ENCODE results near the gene DOCK4.
"Not testable (repeated sequence)": the region's sequence is repeated elsewhere in the genome, so short reads cannot be mapped to it uniquely, and the experiment has no call there.

DOCK4 gene

GRCh38 chr7:111955616-111956015 lies 250.6 kb downstream of the DOCK4 start:
- no peak for DNase-seq (ENCODE audit: low read depth, low spot score)

DNA sequence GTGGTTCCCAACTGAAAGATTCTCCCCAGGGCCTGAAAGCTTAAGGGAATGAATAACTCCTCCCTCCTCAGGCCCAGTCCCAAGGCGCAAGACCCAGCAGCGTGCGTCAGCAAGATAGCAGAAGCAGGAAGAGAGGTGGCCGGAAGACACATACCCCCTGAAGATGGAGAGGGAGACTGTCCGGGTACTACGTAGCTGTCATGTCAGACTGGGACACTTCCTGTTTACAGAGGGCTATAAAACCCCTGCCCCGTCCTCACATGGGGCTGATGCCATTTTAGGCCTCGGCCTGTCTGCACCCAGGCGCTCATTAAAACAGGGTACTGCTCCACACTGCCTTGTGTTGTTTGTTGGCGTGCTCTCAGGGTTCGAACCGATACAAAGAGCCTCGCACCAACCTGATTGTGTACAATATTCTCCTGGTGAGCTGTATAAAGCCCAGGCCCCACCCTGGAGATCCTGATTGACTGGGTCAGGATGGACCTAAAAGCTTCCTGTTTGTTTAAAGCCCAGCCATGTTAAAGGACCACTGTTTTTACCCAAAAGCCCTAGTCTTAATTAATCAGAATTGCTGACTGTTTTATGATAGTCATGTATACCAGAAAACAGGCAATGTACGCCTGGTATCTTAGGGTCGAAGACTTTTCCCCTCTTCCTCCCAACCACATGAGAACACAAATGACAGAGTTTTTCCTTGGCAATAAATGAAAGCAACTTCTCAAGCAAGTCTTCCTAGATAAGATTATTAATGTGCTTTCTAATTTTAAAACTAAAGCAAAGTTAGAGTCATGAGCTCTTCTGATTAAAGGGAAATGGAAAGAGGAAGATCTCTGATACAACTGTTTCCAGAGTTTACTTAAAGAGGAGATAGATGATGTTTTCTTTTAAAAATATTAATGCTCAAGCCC lies 251.5 kb downstream of the DOCK4 start:
- no peak for DNase-seq (ENCODE audit: low read depth, low spot score)

GRCh38 chr7:111954056-111954455 lies 252.1 kb downstream of the DOCK4 start:
- DNase-seq (ENCODE audit: low read depth, low spot score), result no peak

- DNase-seq (ENCODE audit: low read depth, low spot score), result no peak
Observed at GRCh38 chr7:111953611-111954010, 252.6 kb downstream of the DOCK4 start.

DNA sequence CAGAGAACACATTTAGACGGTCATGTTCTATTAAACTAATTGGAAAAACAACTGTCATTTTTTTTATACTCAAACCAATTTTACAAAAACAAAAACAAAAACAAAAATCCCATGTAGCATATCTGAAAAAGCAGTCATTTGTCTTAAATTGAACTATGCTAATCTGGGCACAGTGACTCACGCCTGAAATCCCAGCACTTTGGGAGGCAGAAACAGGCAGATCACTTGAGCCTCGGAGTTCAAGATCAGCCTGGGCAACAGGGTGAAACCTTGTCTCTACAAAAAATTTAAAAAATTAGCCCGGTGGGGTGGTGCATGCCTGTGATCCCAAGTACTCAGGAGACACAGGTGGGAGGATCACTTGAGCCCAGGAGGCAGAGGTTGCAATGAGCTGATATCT lies 253.4 kb downstream of the DOCK4 start:
- DNase-seq (ENCODE audit: low read depth, low spot score), result no peak

DNA sequence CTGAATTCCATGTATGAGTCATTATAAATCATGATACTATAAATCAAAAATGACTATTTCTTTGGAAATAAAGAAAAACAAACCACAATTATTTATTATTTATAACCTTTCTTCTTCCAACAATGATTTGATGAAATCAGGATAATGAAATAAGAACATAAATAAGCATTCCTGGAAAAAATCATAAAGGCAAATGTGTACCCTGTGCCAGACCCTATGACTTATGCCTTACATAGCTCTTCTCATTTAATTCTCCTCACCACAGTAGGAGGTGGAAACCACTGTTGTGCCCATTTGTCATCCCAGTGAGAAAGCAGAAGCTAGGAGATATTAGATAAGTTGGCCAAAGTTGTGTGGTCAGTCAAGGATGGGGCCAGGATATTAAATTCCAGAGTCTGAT lies 255.1 kb downstream of the DOCK4 start:
- DNase-seq (ENCODE audit: low read depth, low spot score), result no peak

DNA sequence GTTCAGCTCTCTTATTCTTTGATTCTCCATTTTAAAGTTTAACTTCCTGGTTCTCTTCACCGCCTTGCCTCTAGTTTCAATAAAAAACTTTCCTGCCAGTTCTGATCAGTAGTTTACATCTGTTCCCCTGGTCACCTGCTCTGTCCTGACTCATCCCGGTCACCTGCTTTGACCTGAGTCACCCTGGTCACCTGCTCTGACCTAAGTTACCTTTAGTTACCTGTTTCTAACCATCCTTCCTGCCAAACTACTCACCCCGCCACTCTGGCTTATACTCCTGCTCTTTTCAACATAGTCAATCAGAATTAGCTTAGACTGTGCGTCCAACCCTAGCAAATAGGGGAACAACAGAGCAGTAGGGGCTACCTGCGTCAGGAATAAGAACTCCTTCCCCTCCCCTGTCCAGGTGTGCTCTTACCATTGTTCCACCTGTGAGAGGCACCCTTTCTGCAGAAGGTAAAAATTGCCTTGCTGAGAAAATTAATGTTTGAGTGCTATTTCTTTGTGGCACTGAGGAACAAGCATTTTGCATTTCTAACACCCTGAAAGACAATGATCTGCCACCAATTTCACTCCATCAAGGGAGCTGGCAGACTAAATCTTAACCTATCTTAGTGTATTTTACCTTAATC lies 263.6 kb downstream of the DOCK4 start:
- no peak for DNase-seq (ENCODE audit: low read depth, low spot score)

- DNase-seq (ENCODE audit: low read depth, low spot score), result no peak
Observed at GRCh38 chr7:111937163-111937562, 269.0 kb downstream of the DOCK4 start.

DNA sequence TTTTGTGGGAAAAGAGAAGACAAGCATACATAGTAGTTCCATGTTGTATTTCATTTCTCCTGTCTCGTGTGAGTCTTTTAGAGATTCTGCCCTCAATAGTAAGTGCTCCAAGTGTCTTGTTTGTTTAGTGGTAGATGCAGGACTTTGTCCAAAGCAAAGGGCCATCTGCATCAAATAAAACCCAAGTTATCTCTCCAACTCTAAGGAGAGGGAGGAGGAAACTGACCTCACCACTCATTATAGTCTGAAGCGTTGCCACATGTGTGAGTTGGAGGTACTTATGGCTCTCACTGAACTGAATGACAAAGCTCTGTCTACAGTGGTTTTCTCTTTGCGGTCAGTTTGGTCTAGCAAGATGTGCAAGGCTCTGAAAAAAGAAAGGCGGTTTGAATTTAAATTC lies 272.6 kb downstream of the DOCK4 start:
- no peak for DNase-seq (ENCODE audit: low read depth, low spot score)

DNA sequence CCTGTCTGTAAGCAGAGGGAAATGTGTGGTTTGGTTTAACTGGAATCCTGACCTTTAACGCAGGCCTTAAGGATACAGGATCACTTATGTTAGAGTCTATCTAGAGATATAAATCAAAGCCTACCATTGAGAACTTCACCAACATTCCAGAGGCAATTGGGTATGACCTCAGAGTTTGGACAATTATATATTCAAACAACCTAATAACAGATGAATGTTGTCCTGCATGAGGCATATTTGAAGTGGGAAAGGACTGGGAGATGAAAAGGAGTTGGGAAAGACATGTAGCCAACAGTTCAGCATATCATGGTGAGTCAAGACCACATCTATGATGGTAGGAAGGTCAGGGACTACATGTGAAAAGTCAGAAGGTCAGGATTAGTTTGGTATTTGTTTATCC lies 274.2 kb downstream of the DOCK4 start:
- DNase-seq (ENCODE audit: low read depth, low spot score), result no peak

DNA sequence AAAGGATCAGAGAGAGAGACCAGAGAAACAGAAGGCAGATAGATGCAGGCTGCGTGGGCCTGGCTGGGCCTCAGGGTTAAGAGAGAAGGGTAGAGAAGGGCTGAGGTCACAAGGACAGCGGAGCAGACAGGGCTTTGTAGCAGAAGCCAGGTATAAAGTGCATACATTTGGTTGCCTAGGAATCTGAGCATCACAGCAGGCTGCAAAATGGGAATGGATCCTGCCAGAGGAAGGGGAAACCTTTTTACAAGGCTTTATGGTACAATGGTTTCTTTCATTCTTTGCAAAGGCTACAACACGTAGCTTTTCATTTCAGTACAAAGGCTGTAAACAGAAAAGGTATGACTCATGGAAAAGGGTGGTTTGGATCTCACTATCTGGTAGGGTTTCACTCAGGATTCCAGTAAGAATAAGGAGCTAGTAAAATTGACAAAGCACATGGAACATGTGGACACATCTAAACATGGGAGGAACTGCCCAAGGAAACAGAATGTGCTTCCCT lies 275.1 kb downstream of the DOCK4 start:
- DNase-seq (ENCODE audit: low read depth, low spot score), result no peak

GRCh38 chr7:111929264-111929663 lies 276.9 kb downstream of the DOCK4 start:
- DNase-seq (ENCODE audit: low read depth, low spot score), result no peak

GRCh38 chr7:111927353-111928019 lies 278.7 kb downstream of the DOCK4 start:
- no peak for DNase-seq (ENCODE audit: low read depth, low spot score)

DNA sequence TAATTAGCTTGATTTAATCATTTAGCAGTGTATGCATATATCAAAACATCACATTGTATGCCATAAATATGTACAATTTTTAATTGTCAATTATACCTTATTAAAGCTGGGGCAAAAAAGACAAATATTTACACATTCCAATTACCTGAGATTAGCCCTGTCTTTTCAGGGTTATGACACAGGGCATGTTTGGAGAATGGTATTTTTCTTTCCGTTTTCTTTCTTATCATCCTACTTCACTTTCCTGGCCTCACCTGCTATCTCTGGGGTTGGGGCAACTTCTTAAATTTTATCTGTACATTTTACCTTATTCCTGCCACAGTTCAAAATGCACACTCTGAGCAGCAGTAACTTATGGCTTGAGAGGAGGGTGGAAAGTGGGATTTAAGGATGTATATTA lies 285.9 kb downstream of the DOCK4 start:
- DNase-seq (ENCODE audit: low read depth, low spot score), result no peak

DNA sequence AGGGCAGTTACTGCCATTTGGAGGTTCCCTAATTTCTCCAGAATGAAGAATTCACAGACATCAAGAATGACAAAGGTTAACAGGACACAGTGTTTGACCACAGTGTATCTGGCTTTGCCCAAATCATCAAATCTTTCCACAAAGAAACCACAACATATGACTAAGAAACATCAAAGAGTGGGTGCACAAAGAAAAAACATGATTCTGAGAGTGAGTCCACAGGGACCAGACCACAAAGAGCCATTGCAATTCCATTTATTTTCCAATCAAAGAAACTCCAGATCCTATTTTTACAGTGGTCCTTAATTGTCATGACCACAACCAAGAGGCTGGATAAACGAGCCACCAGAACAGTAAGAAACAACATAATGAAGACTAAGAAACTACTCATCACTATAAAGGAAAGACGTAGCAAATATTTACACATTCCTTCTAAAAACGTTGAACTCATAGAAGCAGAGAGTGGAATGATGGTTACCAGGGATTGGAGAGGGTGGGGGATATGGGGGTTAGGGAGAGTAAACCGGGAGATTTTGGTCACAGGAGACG lies 286.5 kb downstream of the DOCK4 start:
- DNase-seq (ENCODE audit: low read depth, low spot score), result no peak

- no peak for DNase-seq (ENCODE audit: low read depth, low spot score)
Observed at GRCh38 chr7:111919164-111919563, 287.0 kb downstream of the DOCK4 start.

DNA sequence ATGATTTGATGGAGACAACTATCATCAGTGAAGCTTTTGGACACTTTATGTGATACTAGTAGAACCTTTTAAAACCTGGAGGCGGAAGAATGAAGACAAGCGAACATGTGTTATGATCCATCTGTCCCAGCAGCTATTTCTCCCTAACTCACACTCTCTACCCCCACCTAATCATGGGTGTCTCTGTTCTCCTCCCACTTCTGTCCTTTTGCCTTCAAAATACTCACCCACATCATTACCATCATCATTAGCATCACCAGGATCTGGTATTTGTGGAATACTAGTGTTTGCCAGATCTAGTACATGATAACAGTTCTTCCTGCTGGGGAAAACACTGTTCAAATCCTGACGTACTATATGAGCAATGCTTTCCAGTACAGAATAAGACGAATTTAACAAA lies 287.7 kb downstream of the DOCK4 start:
- no peak for DNase-seq (ENCODE audit: low read depth, low spot score)

GRCh38 chr7:111917404-111917803 lies 288.8 kb downstream of the DOCK4 start:
- not testable (repeated sequence) for DNase-seq (ENCODE audit: low read depth, low spot score)

DNA sequence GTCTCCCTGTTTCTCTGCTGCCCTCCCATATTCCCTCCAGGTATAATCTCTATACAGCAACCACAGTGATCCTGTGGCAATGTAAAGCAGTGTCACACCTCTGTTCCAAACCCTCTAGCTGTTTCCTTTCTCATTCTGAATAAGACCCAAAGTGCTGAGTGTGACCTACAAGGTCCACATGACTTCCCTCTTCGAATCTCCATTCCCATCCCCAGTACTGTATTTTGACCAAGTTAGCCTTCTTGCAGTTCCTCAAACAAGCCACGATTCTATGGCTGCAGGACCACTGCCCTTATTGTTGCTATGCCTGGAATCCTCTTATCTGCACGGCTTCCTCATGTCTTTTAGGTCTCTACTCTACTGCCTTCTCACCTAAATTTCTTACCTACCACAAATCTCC lies 291.9 kb downstream of the DOCK4 start:
- no peak for DNase-seq (ENCODE audit: low read depth, low spot score)

GRCh38 chr7:111911166-111911961 lies 294.8 kb downstream of the DOCK4 start:
- no peak for DNase-seq (ENCODE audit: low read depth, low spot score)

DNA sequence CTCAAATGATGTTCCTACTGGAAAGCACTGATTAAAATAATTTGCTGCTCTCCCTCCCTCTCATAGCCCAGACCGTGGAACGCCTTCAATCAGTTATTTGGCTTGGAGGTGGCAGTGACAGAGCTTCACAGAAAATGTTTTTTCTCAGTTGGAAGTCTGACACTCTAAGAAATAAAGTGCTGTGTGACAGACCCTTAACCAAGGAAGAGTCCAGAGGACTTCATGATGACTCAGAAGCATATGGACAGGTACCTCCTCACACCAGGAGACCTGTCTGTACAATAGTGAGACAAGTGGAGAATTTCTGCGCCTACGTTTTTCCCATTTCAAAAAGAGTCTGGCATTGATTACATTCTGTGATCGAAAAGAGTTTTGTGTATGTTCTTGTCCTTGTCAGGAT lies 295.5 kb downstream of the DOCK4 start:
- DNase-seq (ENCODE audit: low read depth, low spot score), result no peak
